Natural killer cell (primary cell): Measurements from ENCODE around the gene SNAPC2. TPM values are rescaled to one million over a fixed set of nuclear protein-coding genes. Genes with fewer than 3 reads are reported as not detected.

Source experiments
- ATAC-seq, 3 donors: fragments of 150-1000 bp in 2 of 3; fragments of 200-7000 bp in 1 of 3; cut with Tn5 transposase; 1 replicate in 1 of 3; 2 replicates in 2 of 3; pipeline ENCODE4 v1.10.0; 2021; ENCODE audit warnings: mild to moderate bottlenecking in 2 of 3, moderate library complexity in 2 of 3
- DNase-seq, 2 donors: peaks; one replicate each; pipeline versions ENCODE4 v3.0.0 to v3.0.0-alpha.2; 2013 to 2021; ENCODE audit warnings: mixed read lengths in 1 of 2
- H3K27ac ChIP-seq: one replicate; pipeline ENCODE4 v1.5.1; 2013; ENCODE audit warnings: mild to moderate bottlenecking, low read length
- H3K27me3 ChIP-seq: one replicate; pipeline ENCODE4 v1.6.1; 2013; ENCODE audit warnings: low read length; ENCODE audit not compliant: control insufficient read depth, insufficient read depth
- H3K36me3 ChIP-seq: one replicate; pipeline ENCODE4 v1.6.1; 2013; ENCODE audit warnings: low read length; ENCODE audit not compliant: control insufficient read depth, insufficient read depth
- H3K4me1 ChIP-seq: one replicate; pipeline ENCODE4 v1.6.1; 2013; ENCODE audit warnings: low read length; ENCODE audit not compliant: control insufficient read depth, insufficient read depth
- H3K4me3 ChIP-seq: one replicate; pipeline ENCODE4 v1.5.1; 2013; ENCODE audit warnings: low read length
- H3K9me3 ChIP-seq: one replicate; pipeline ENCODE4 v1.6.1; 2013; ENCODE audit warnings: low read length; ENCODE audit not compliant: control insufficient read depth, insufficient read depth
- H3K27ac Mint-ChIP-seq, 2 donors: one replicate each; pipeline ENCODE4 v1.8.0; 2022; ENCODE audit warnings: mild to moderate bottlenecking in 2 of 2, mixed read lengths in 2 of 2, moderate library complexity in 1 of 2
- H3K27me3 Mint-ChIP-seq, 2 donors: one replicate each; pipeline ENCODE4 v1.8.0; 2022; ENCODE audit warnings: low read depth in 2 of 2, mixed read lengths in 2 of 2
- H3K36me3 Mint-ChIP-seq: one replicate; pipeline ENCODE4 v1.8.0; 2022; ENCODE audit warnings: mixed read lengths
- H3K4me1 Mint-ChIP-seq, 2 donors: one replicate each; pipeline ENCODE4 v1.8.0; 2022; ENCODE audit warnings: mixed read lengths in 2 of 2
- H3K4me3 Mint-ChIP-seq: one replicate; pipeline ENCODE4 v1.8.0; 2022; ENCODE audit warnings: mild to moderate bottlenecking, moderate library complexity, mixed read lengths
- H3K9me3 Mint-ChIP-seq, 2 donors: one replicate each; pipeline ENCODE4 v1.8.0; 2022; ENCODE audit warnings: mixed read lengths in 2 of 2
- WGBS: methylation state at CpG from one replicate; pipeline ENCODE4 v1.1.7; 2013; ENCODE audit warnings: missing lambda C conversion rate; ENCODE audit not compliant: insufficient coverage; 5-methylcytosine and 5-hydroxymethylcytosine counted together
- intact Hi-C: fragments of 100-400 bp; cut with micrococcal nuclease; formaldehyde crosslinking; loops from one replicate; pipeline ENCODE4 v1.14.2; 2022
- total RNA-seq, 4 donors: library from RNA; stranded (reverse); fragments of 120-200 nt in 1 of 4; gene quantifications; one replicate each; pipeline versions ENCODE4 v1.2.3 to v1.2.4, GENCODE V29; 2013 to 2022
- TF ChIP-seq, protein P1 (sequence below): fragments of 200-600 bp; IDR thresholded peaks from one replicate; pipeline ENCODE4 v1.8.0; 2022; ENCODE audit warnings: antibody characterized with exemption

SNAPC2 gene
- total RNA-seq, 3 donors from 2014 or later (not counting 1 experiment from before 2014, with no cell fraction given), result 22.1 to 32.4 (median 27.1) TPM

DNA sequence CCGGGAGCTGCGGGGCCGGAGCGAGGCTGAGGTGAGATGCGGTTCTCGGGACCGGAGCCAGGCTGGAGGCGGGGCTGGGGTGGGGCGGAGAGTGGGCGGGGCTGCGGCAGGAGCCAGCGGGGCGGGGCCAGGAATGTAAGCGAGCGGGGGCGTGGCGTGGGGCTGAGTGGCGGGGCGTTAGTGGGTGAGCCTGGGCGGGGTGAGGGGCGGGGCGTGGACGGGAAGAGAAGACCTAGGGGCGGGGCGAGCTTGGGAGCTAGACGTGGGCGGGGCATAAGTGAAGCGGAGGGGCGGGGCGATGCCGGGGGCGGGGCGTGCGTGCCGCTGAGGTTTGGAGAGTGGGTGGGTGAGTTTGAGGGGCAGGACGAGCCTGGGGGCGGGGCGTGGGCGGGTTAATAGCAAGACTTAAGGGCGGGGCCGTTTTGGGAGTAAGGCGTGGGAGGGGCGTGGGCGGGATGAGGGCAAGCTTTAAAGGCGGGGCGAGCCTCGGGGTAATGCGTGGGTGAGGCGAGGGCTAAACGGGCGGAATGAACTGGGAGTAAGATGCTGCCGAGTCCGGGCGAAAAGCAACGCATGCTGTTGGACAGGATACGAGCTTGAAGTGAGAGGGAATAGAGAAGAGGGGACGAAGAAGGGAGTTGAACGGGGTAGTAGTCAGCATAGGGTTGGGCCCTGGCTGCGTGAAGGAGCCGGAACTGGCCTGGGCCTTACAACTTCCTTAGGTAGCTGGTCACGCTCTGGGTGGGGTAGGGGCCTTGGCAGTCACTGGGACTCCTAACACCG is 572 bp downstream of the SNAPC2 start:
- Mint-ChIP-seq H3K27me3 (peaks cover 0 to 17% of the 10 kb centered on the region in 2 donors), H3K4me3 (peak overlapping the region; percentile 90), H3K4me1 (peaks cover 21 to 42% of the 10 kb centered on the region in 2 donors), H3K27ac (peak overlapping the region; percentile 82 to 96), H3K36me3 (no peaks in the 10 kb centered on the region), H3K9me3 (no peaks in the 10 kb centered on the region)
- intact Hi-C loops, result loop anchor here (1.0 kb wide), 2 partner anchors 16 to 51 kb away; no protein-coding TSS in a partner anchor
- H3K4me3 ChIP-seq, result peak overlapping the region; percentile 55
- peaks cover 60% of the 10 kb centered on the region for H3K4me1 ChIP-seq
- WGBS, result under 1% methylated on average over 61 of the region's 62 CpGs
- H3K9me3 ChIP-seq, result no peaks in the 10 kb centered on the region
- H3K27me3 ChIP-seq, result peaks cover 20% of the 10 kb centered on the region
- H3K27ac ChIP-seq, result peak overlapping the region; percentile 72
- H3K36me3 ChIP-seq, result peaks cover 11% of the 10 kb centered on the region
- TF ChIP-seq, protein P1, sequence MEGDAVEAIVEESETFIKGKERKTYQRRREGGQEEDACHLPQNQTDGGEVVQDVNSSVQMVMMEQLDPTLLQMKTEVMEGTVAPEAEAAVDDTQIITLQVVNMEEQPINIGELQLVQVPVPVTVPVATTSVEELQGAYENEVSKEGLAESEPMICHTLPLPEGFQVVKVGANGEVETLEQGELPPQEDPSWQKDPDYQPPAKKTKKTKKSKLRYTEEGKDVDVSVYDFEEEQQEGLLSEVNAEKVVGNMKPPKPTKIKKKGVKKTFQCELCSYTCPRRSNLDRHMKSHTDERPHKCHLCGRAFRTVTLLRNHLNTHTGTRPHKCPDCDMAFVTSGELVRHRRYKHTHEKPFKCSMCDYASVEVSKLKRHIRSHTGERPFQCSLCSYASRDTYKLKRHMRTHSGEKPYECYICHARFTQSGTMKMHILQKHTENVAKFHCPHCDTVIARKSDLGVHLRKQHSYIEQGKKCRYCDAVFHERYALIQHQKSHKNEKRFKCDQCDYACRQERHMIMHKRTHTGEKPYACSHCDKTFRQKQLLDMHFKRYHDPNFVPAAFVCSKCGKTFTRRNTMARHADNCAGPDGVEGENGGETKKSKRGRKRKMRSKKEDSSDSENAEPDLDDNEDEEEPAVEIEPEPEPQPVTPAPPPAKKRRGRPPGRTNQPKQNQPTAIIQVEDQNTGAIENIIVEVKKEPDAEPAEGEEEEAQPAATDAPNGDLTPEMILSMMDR, result no peak
- peak; percentile 96 to 99 for DNase-seq
- peak; percentile 75 to 89 (median 76) for ATAC-seq

DNA sequence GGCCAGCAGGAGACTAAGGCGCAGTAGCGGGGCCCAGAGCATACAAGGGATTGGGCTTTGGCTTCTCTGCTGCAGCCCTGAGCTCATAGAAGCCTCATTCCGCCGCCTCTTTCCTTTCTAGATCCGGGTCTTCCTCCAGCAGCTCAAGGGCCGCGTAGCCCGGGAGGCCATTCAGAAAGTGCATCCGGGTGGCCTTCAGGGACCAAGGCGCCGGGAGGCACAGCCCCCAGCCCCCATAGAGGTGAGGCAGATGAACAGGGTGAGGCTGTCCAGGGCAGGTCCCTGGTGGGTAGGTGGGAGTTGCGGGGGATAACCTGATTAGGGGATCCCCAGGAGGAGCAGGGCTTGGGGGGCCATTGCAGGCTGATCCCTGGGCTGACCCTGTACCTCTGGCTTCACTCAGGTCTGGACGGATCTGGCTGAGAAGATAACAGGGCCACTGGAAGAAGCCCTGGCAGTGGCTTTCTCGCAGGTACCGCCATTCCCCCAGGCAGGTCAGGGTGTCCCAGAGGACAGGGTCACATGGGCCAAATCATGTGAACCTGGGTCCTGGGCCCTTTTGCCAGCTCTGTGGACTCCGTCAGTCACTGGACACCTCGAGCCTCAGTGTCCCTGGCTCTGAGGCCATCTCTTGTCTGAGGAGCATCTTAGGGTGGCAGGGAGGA is 1.3 kb downstream of the SNAPC2 start:
- 63% methylated on average over 17 of the region's 17 CpGs for WGBS

DNA sequence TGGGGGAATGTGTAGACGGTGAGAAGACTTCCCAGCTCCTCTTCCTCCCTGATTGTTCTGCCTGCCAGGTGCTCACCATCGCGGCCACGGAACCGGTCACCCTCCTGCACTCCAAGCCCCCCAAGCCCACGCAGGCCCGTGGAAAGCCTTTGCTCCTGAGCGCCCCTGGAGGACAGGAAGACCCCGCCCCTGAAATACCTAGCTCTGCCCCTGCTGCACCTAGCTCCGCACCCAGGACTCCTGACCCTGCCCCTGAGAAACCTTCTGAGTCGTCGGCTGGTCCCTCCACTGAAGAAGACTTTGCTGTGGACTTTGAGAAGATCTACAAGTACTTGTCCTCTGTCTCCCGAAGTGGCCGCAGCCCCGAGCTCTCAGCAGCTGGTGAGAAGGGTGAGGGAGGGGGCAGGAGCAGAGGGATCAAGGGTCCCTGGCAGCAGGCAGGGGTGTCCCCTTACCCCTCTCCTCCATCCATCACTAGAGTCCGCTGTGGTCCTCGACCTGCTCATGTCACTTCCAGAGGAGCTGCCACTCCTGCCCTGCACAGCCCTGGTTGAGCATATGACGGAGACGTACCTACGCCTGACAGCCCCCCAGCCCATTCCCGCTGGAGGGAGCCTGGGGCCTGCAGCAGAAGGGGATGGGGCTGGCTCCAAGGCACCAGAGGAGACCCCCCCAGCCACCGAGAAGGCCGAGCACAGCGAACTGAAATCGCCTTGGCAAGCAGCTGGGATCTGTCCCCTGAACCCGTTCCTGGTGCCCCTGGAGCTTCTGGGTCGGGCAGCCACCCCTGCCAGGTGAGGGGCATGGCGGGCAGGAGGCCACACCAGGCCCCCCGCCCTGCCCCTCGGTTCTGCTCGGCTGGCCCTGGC is 2.1 kb downstream of the SNAPC2 start:
- peaks cover 0 to 10% of the 10 kb centered on the region in 2 donors for H3K27me3 Mint-ChIP-seq
- ATAC-seq (no peak), DNase-seq (no peak)
- H3K27ac Mint-ChIP-seq, result no peak overlapping the region
- peaks cover 11% of the 10 kb centered on the region for H3K36me3 ChIP-seq
- no peak overlapping the region for H3K4me3 ChIP-seq
- H3K27ac ChIP-seq, result no peak overlapping the region
- H3K36me3 Mint-ChIP-seq, result no peaks in the 10 kb centered on the region
- TF ChIP-seq, protein P1, result no peak
- no peaks in the 10 kb centered on the region for H3K9me3 ChIP-seq
- WGBS, result 95% methylated on average over 30 of the region's 31 CpGs
- H3K4me3 Mint-ChIP-seq, result peak overlapping the region; percentile 40
- H3K4me1 Mint-ChIP-seq, result peaks cover 16 to 43% of the 10 kb centered on the region in 2 donors
- intact Hi-C loops, result no loop called here
- peaks cover 12% of the 10 kb centered on the region for H3K27me3 ChIP-seq
- peaks cover 54% of the 10 kb centered on the region for H3K4me1 ChIP-seq
- H3K9me3 Mint-ChIP-seq, result no peaks in the 10 kb centered on the region

More for the DNA sequence above, 1.3 kb downstream of the SNAPC2 start:
- DNase-seq, result no peak
- Mint-ChIP-seq H3K4me1 (peaks cover 21 to 45% of the 10 kb centered on the region in 2 donors), H3K27ac (peak overlapping the region; percentile 82 to 96), H3K4me3 (peak overlapping the region; percentile 90), H3K27me3 (peaks cover 0 to 14% of the 10 kb centered on the region in 2 donors), H3K9me3 (no peaks in the 10 kb centered on the region), H3K36me3 (no peaks in the 10 kb centered on the region)
- intact Hi-C loops, result no loop called here
- Histone ChIP-seq H3K27ac (peak overlapping the region; percentile 72), H3K9me3 (no peaks in the 10 kb centered on the region), H3K4me1 (peaks cover 57% of the 10 kb centered on the region), H3K36me3 (peaks cover 11% of the 10 kb centered on the region), H3K27me3 (peaks cover 16% of the 10 kb centered on the region), H3K4me3 (peak overlapping the region; percentile 55)
- ATAC-seq, result no peak
- TF ChIP-seq, protein P1, result no peak
